Activated naive CD4-positive, alpha-beta T cell treated with anti-CD3 and anti-CD28 coated beads, Interleukin-2, amount 50 U/mL, for 72 hours (primary cell): ENCODE measurements around the gene C1QTNF4. TPM values are rescaled to one million over a fixed set of nuclear protein-coding genes. Genes with fewer than 3 reads are reported as not detected.

Experiments
- ATAC-seq, 2 donors: fragments of 150-1000 bp; cut with Tn5 transposase; 2 replicates each; pipeline ENCODE4 v1.10.0; 2021; ENCODE audit warnings: mild to moderate bottlenecking in 2 of 2, moderate library complexity in 2 of 2
- DNase-seq, 2 donors: peaks; one replicate each; pipeline ENCODE4 v3.0.0; 2021 to 2022; ENCODE audit warnings: low spot score in 2 of 2
- H3K27ac Mint-ChIP-seq, 2 donors: one replicate each; pipeline ENCODE4 v1.8.0; 2022; ENCODE audit warnings: mild to moderate bottlenecking in 2 of 2, mixed read lengths in 2 of 2
- H3K36me3 Mint-ChIP-seq, 2 donors: one replicate each; pipeline ENCODE4 v1.8.0; 2022; ENCODE audit warnings: mixed read lengths in 2 of 2
- H3K9me3 Mint-ChIP-seq, 2 donors: one replicate each; pipeline ENCODE4 v1.8.0; 2022; ENCODE audit warnings: mixed read lengths in 2 of 2
- total RNA-seq, 2 donors: library from RNA; stranded (reverse); gene quantifications; one replicate each; pipeline ENCODE4 v1.2.3, GENCODE V29; 2022

The C1QTNF4 gene
- total RNA-seq, 2 donors from 2014 or later, result 0.49 to 1.2 TPM

DNA sequence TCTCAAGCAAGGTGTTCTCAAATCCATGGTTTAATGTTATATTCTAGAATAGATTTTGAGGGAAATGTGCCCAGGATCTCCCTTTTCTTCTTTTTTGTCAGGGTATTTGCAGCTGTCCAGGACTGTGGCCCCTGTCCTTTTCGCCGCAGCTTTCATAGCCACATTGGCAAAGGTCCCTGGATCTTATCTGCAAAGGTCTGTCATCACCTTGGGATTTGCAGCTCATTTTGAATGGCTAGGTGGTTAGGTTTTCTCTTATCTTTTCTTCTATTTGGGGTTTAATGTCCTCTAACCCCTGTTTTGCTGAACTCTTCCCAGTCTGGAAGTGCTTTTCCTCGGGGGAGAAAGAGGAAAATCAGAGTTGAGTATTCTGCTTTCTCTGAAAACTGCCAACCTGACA, 11.7 kb upstream of the C1QTNF4 start:
- H3K27ac Mint-ChIP-seq, result no peak overlapping the region

DNA sequence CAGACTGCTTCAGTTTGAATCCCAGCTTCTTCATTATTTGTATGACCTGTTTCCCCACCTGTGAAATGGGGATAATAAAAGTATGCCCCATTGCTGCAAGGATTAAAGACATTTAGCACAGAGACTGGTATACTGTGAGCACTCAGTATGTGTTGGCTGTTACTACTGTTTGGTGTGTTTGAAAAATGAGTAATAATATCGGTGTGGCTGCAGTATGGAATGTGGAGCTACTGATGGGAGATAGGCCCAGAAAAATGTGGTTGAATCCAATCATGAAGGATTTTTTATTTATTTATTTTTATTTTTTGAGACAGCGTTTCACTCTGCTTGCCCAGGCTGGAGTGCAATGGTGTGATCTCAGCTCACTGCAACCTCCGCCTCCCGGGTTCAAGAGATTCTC, 9.1 kb upstream of the C1QTNF4 start:
- H3K9me3 Mint-ChIP-seq, result no peaks in the 10 kb centered on the region
- no peaks in the 10 kb centered on the region for H3K36me3 Mint-ChIP-seq
- DNase-seq (no peak), ATAC-seq (no peak)
- H3K27ac Mint-ChIP-seq, result no peak overlapping the region

More for the DNA sequence above, 11.7 kb upstream of the C1QTNF4 start:
- no peaks in the 10 kb centered on the region for H3K9me3 Mint-ChIP-seq
- DNase-seq (no peak), ATAC-seq (no peak)
- H3K36me3 Mint-ChIP-seq, result no peaks in the 10 kb centered on the region

DNA sequence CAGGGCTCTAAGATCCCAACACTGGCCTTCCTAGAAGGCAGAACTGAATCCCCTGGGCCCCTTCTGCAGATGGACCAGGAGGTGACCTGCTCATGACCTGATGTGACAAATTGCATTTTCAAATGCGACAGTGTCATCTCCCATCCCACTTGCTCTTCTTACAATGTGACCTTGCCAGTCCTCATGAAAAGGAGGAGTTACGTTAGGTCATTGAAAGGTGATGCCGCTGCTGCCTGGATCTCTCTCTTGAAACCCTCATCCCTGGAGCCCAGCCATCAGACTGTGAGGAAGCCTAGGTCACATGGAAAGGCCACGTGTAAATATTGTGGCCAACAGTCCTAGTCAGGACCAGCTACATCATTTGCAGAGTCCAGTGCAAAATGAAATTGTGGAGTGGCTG, 5.7 kb upstream of the C1QTNF4 start:
- no peak for ATAC-seq
- no peaks in the 10 kb centered on the region for H3K36me3 Mint-ChIP-seq
- H3K27ac Mint-ChIP-seq, result peak overlapping the region in 1 of 2 donors; percentile 66
- H3K9me3 Mint-ChIP-seq, result no peaks in the 10 kb centered on the region
- no peak for DNase-seq

DNA sequence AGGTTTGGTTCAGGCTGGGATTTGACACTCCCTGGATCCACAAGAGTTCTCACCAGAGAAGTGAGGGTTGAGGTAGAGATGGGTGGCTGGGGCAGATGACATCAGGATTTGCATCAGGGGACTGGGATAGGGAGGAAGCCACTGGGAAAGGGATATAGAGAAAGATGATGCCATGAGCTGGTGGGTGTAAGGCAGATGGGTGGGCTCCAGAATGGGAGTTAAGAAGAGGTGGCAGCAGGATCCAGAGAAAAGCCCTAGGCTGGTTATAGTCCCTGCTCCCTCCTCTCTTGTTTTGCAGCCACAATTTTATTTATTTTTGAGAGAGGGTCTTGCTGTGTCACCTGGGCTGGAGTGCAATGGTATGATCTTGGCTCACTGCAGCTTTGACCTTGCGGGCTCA, 1.8 kb upstream of the C1QTNF4 start:
- Mint-ChIP-seq H3K36me3 (no peaks in the 10 kb centered on the region), H3K9me3 (no peaks in the 10 kb centered on the region), H3K27ac (no peak overlapping the region)
- ATAC-seq, result no peak
- no peak for DNase-seq

DNA sequence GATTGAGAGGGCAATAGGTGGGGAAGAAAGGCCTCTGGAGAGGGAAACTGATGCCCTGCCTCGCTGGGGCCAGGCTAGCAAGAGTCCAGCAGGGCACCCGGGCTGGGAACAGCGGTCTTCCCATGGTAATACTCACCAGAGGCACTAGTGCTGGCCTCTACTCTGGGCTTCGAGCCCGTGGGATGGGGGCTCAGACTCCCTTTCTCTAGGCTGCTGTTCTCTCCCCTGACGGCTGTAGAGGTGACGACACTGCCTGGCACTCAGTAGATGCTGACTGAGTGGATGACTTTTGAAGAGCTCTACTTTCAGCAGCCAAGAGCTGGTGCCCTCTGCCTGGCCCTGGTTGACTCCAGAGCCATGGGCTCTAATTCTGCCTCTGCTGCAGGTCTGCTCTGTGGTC, 818 bp upstream of the C1QTNF4 start:
- H3K27ac Mint-ChIP-seq, result no peak overlapping the region
- ATAC-seq, result peak in 1 of 2 donors; percentile 39
- DNase-seq, result no peak
- no peaks in the 10 kb centered on the region for H3K36me3 Mint-ChIP-seq
- H3K9me3 Mint-ChIP-seq, result no peaks in the 10 kb centered on the region

DNA sequence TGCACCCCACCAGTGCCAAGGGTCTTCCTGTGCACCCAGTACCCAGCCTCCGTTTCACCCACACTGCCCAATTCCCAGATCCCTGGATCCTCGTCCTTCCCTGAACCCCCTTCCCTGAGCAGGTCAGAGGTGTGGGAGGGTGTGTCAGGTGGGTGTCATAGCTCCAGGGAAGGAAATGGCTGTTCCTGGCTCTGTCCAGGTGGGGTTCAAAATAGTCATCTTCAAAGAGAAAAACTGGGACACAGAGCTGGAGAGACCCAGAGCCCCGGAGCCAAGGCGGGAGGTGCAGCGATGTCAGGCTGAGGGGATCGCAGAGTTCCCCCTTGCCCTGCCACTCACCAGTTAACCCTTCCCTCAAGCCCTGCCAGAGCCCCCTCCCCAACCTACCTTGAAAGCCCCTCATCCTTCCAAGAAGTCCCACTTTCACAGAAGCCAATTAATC, 698 bp downstream of the C1QTNF4 start:
- H3K9me3 Mint-ChIP-seq, result no peaks in the 10 kb centered on the region
- H3K36me3 Mint-ChIP-seq, result no peaks in the 10 kb centered on the region
- no peak overlapping the region for H3K27ac Mint-ChIP-seq
- ATAC-seq (no peak), DNase-seq (no peak)

DNA sequence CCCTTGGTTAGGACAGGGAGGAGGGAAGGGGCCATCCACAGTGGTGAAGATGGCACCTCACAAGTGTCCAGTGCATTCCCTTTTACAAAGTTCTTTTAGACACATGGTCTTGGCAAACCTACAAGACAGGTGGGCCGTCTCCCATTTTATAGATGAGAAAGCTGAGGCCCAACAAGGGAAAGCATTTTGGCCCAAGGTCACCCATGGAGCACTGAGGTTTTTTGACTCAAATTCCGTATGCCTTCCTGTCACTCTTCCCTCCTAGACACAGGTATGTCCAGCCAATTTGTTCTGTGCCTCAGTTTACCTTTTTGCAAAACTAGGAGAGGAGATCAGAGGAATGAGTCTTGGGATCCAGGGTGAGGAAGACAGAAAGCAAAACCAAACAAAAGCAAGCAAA, 1.2 kb downstream of the C1QTNF4 start:
- H3K9me3 Mint-ChIP-seq, result no peaks in the 10 kb centered on the region
- no peaks in the 10 kb centered on the region for H3K36me3 Mint-ChIP-seq
- no peak for DNase-seq
- no peak overlapping the region for H3K27ac Mint-ChIP-seq
- ATAC-seq, result no peak

DNA sequence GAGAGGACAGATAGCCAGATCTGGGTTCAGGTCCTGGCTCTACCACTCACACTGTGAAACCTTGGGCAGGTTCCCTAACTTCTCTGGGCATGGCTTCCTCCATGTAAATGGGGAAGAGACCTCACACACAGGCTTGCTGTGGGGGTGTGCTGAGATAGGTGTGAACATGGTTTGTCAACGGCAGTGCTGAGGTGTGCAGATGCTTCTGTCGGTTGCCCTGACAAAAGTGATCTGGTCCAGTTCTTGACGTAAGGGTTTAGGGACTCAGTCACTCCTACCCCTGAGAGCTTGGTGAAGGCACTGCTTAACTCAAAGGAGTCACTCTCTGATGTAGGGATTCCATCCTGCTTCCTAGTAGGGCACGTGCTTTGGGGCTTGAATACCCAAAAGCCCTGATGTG, 2.0 kb downstream of the C1QTNF4 start:
- no peaks in the 10 kb centered on the region for H3K36me3 Mint-ChIP-seq
- no peaks in the 10 kb centered on the region for H3K9me3 Mint-ChIP-seq
- ATAC-seq (no peak), DNase-seq (no peak)
- H3K27ac Mint-ChIP-seq, result no peak overlapping the region

DNA sequence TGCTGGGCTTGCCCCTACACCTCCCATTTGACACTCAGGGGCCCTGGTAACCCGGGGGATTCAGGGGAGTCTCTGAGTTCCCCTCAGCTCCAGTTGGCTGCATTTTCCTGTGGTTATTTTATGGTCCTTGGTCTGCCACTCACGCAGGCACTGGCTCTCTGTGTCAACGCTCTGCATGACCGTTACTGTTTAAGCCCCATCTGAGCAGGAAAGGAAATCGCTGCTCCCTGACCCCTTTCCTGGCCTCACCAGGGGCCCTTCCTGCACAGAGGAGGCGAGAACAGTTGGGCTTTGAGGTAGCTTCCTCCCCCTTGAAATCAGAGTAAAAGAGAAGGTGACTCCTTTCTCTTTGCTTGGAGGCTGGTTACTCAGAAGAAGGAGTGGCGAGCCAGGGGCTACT, 2.4 kb downstream of the C1QTNF4 start:
- no peaks in the 10 kb centered on the region for H3K36me3 Mint-ChIP-seq
- H3K27ac Mint-ChIP-seq, result no peak overlapping the region
- H3K9me3 Mint-ChIP-seq, result no peaks in the 10 kb centered on the region
- no peak for ATAC-seq
- no peak for DNase-seq

DNA sequence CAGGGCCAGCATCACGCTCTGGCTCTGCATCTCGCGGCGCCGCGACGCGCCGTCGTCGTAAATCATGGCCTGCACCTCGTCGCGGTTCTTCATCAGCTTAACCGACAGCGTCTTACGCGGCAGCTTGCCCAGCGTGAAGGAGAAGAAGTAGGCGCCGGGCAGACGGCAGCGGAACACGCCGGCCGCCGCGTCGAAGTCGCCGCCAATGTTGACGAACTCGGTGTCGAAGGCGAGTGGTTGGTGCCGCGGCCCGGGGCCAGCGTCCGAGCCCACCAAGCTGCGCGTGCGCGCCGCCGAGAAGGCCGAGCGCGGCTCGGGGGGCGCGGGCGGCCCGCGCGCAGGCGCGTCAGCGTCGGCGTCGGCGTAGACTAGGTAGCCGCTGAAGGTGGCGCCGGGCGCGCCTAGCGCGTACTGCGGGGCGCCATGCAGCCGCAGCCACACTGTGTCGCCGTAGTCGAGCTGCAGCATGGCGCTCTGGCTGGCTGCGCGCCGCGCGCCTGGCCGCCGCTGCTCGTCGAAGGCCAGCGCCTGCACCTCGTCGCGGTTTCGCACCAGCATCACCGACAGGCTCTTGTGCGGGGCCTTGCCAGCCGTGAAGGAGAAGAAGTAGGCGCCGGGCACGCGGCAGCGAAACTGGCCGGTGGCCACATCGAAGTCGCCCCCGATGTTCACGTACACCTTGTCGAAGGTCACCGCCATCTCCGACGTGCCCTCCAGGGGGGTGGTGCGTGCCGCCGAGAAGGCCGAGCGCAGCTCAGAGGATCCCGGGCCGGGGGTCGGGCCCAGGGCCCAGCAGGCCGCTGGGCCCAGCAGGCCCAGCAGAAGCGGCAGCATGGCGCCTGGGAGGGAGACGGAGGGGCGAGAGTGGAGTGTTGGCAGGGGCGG, 4.0 kb downstream of the C1QTNF4 start:
- ATAC-seq, result no peak
- H3K36me3 Mint-ChIP-seq, result no peaks in the 10 kb centered on the region
- no peak for DNase-seq
- no peak overlapping the region for H3K27ac Mint-ChIP-seq
- no peaks in the 10 kb centered on the region for H3K9me3 Mint-ChIP-seq

DNA sequence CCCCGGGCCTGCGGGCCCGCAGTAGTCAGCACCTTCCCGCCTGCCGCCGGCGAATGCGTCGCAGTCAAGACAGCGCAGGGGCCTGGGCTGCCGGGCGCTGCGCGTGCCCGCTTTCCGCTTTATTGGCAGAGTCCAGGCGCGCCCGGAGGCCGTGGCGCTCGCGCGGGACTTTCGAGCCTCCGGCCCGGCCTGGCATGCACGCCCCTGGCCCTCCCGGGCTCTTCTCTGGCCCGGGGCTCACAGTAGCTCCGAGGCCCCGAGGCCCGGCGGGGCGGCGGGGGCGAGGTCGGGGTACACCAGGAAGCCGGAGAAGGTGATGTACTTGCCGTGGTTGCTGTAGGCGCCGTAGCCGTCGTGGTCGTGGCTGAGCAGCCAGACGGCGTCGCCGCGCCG, 4.6 kb downstream of the C1QTNF4 start:
- Mint-ChIP-seq H3K9me3 (no peaks in the 10 kb centered on the region), H3K27ac (no peak overlapping the region), H3K36me3 (peaks cover 0 to 1% of the 10 kb centered on the region in 2 donors)
- DNase-seq, result no peak
- no peak for ATAC-seq

DNA sequence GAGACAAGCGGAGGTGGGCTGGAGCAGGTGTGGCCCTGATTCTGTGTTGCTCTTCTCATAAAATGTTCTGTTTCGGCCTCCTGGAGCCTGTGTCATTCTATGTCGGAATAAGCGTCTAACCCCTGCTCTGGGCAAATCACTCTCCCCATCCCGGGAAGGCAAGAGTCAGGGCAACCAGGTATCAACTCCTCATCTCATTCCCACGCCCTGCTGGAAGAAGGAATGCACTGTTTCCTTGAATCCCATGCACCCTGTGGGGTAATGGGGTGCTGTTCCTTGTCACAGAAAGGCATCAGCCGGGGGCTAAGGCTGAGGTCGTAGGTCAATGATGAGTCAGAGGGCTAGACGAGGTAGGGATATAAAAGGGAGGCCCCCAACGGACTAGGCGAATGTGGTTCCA, 5.1 kb downstream of the C1QTNF4 start:
- no peaks in the 10 kb centered on the region for H3K9me3 Mint-ChIP-seq
- peaks cover 3 to 6% of the 10 kb centered on the region in 2 donors for H3K36me3 Mint-ChIP-seq
- no peak overlapping the region for H3K27ac Mint-ChIP-seq
- DNase-seq (no peak), ATAC-seq (no peak)

DNA sequence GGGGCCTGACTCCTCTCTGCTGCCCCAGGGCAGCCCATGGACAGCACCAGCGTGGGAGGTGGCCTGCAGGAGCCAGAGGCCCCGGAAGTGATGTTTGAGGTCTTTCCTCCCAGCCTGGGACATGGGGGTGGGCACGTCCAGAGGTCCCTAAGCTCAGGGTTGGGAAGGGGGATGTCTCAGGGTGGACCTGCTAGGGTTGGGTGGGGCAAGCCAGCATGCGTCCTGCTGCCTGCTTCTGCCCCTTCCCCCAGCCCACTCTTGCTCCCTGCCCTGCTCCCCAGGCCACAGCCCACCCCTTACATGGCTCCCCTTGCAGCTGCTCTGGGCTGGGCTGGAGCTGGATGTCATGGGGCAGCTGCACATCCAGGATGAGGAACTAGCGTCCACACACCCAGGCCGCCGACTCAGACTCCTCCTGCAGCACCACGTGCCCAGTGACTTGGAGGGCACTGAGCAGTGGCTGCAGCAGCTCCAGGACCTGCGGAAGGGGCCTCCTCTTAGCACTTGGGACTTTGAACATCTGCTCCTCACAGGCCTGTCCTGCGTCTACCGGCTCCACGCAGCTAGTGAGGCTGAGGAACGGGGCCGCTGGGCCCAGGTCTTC, 6.4 kb downstream of the C1QTNF4 start:
- DNase-seq, result no peak
- ATAC-seq, result peak in 1 of 2 donors; percentile 15
- peaks cover 8 to 14% of the 10 kb centered on the region in 2 donors for H3K36me3 Mint-ChIP-seq
- H3K9me3 Mint-ChIP-seq, result no peaks in the 10 kb centered on the region
- H3K27ac Mint-ChIP-seq, result no peak overlapping the region

DNA sequence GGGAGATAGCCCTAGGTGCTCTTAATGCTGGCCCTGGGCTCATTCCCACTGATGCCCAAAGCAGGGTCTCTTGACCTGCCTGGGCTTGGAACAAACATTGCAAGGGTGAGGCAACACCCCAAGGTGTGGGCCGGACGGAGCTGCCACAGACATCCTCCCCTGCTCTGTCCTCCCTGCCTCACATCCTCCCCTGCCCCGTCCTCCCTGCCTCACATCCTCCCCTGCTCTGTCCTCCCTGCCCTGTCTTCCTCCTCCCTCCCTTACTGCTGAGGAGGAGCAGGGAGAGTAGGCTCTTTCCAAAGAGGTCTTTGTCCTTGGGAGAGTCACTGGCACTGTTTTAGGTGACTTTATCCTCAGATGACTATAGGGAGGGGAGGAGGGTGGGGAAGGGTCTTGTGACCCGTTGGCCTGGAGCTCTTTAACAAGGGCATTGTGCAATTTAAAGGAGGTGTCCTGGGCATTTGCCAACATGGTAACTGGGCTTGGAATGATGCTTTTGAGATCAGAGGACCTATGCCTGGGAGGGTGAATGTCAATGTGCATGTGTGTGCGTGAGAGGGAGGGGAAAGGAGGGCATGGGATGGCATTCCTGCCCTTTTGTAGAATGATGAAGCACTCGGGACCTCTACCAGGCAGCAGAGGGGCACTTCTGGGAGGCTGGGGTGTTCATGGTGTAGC, 7.0 kb downstream of the C1QTNF4 start:
- no peaks in the 10 kb centered on the region for H3K9me3 Mint-ChIP-seq
- H3K36me3 Mint-ChIP-seq, result peaks cover 8 to 14% of the 10 kb centered on the region in 2 donors
- H3K27ac Mint-ChIP-seq, result no peak overlapping the region
- DNase-seq (no peak), ATAC-seq (peak; percentile 18 to 30)

DNA sequence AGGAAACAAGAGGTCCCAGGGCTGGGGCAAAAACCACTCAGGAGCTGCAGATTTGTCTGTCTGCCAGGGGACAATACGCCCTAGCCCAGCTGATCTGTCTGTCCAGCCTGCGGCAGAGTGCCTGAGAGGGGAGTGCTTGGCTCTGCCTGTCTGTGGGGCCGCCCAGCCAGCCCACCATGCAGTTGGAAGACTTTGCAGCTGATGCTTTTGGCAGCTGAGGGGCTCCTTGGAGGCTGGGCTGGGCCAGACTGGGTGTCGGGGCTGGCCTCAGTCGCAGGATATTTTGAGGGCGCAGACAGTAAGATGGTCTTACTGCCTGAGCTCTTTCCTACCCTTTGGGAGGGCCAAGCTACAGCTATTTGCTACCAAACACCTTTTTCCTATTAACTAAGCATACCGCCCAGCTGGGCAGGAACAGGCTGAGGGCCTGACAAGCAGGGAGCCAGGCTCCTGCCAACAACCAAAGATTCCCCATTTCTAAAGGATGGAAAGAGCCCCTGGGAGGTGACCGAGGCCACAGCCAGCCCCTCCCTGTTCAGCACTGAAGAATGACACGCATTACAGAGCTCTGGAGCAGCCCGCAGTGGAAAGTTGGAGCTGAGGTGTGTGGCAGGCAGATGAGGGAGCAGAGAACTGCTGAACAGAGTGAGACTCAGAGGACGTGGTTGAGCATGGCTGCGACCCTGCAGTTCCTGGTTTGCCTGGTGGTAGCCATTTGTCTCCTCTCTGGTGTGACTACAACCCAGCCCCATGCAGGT, 7.9 kb downstream of the C1QTNF4 start, which contains the start of gene FAM180B:
TSS of gene FAM180B (plus strand) at position 581 of the 758 bp plus-strand sequence. CDS start at position 672, 91 bp downstream.
- peak within 1 kb of the TSS in 1 of 2 donors; percentile 29 for H3K27ac Mint-ChIP-seq
- peak; percentile 7 to 19 for ATAC-seq
- DNase-seq, result no peak
- H3K36me3 Mint-ChIP-seq, result peaks cover 8 to 14% of the 10 kb centered on the region in 2 donors
- no peaks in the 10 kb centered on the region for H3K9me3 Mint-ChIP-seq

DNA sequence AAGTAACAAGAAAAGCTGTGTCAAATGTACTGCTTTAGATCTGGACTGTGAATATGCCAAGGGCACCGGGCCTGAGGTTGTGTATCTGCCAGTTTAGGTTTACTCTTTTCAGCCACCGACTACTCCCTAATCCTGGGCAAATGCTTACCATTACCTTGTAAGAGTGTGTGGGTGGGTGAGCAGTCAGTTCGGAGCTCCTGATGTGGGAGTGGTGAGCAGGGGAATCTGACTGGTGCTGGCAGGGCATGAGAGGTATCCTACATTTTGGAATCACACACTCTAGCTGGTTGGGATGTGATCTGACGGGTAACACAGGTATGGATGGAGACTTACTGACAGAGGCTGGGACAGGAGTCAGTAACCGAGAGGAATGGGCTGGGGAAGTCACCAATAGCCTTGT, 10.4 kb downstream of the C1QTNF4 start:
- DNase-seq (no peak), ATAC-seq (no peak)
- H3K27ac Mint-ChIP-seq, result no peak overlapping the region
- H3K9me3 Mint-ChIP-seq, result no peaks in the 10 kb centered on the region
- H3K36me3 Mint-ChIP-seq, result peaks cover 19 to 23% of the 10 kb centered on the region in 2 donors
